SK-MEL-5 (cell line): ENCODE data around the gene RASL12. TPM values are rescaled to one million over a fixed set of nuclear protein-coding genes. Genes with fewer than 3 reads are reported as not detected.
"Not testable (repeated sequence)": the region's sequence is repeated elsewhere in the genome, so short reads cannot be mapped to it uniquely, and the experiment has no call there.

Experiments used
- DNase-seq: peaks from one replicate; pipeline ENCODE4 v3.0.0-alpha.2; 2016; ENCODE audit warnings: low read depth, low spot score
- in situ Hi-C: cut with HindIII; loops from 2 replicates; pipeline ENCODE4 v1.10.0; 2016; ENCODE audit warnings: low sequenced_read_pairs, high pct_unique_total_duplicates, low pct_unique_long_range_greater_than_20kb
- small RNA-seq, 2 experiments: library from RNA; depleted of rRNA; stranded (forward); fragments of <200 nt; gene quantifications; one replicate each; pipeline ENCODE3, GENCODE V24; 2014
- total RNA-seq: library from RNA; depleted of rRNA; stranded (reverse); fragments of >200 nt; shearing (Covaris generic); gene quantifications from 2 replicates; pipeline ENCODE4 v1.2.3, GENCODE V29; 2014; rRNA removed

The RASL12 gene
- total RNA-seq, 1 experiment from 2014 or later = not detected

GRCh38 chr15:65020419-65020818 lies 47.4 kb downstream of the RASL12 start:
- in situ Hi-C loops = no loop called here
- DNase-seq = peak; percentile 22

GRCh38 chr15:65011198-65011597 lies 56.6 kb downstream of the RASL12 start:
- in situ Hi-C loops, DNase-seq: not testable (repeated sequence)

- in situ Hi-C loops = no loop called here
- DNase-seq = peak; percentile 53
Measured at GRCh38 chr15:65008983-65009382, 58.8 kb downstream of the RASL12 start.

- no peak for DNase-seq
- in situ Hi-C loops = no loop called here
Measured at GRCh38 chr15:65006876-65007275, 60.9 kb downstream of the RASL12 start.

GRCh38 chr15:65004993-65005392 lies 62.8 kb downstream of the RASL12 start:
- in situ Hi-C loops = no loop called here
- no peak for DNase-seq

Small RNA genes lying within 50 kb of the gene (small RNA-seq; reads per million reads assigned to genes)
- gene AC013553.1 = 0 reads per million in 2 experiments

Other genes starting within 250 kb of the RASL12 start
- gene PIF1, start 242.3 kb downstream of the RASL12 start, total RNA-seq = 7.0 and 9.3 TPM in 2 replicates
- gene PLEKHO2, start 226.1 kb downstream of the RASL12 start, total RNA-seq = 35.4 and 37.1 TPM in 2 replicates
- gene ANKDD1A, start 156.1 kb downstream of the RASL12 start, total RNA-seq = 1.5 and 1.7 TPM in 2 replicates
- gene SPG21, start 78.1 kb downstream of the RASL12 start, total RNA-seq = 61.6 and 64.9 TPM in 2 replicates
- 33.6 and 43.9 TPM in 2 replicates for gene MTFMT, start 38.4 kb downstream of the RASL12 start, total RNA-seq
- gene SLC51B, start 22.6 kb downstream of the RASL12 start, total RNA-seq = 0.24 TPM in 1 of 2 replicates, not detected in the other
- not detected in 2 replicates for gene KBTBD13, start 8.8 kb upstream of the RASL12 start, total RNA-seq
- gene UBAP1L, start 47.2 kb upstream of the RASL12 start, total RNA-seq = 31.1 and 31.5 TPM in 2 replicates
- 25.5 and 27.5 TPM in 2 replicates for gene PDCD7, start 65.8 kb upstream of the RASL12 start, total RNA-seq
- gene CLPX, start 117.4 kb upstream of the RASL12 start, total RNA-seq = 44.6 and 46.2 TPM in 2 replicates
- 0.13 TPM in 1 of 2 replicates, not detected in the other for gene CILP, start 143.5 kb upstream of the RASL12 start, total RNA-seq
- 7.4 and 10.1 TPM in 2 replicates for gene PARP16, start 218.9 kb upstream of the RASL12 start, total RNA-seq
- gene RNU5A-1, start 228.1 kb upstream of the RASL12 start, total RNA-seq = not detected in 2 replicates
- not detected in 2 replicates for gene RNU5B-1, start 236.7 kb upstream of the RASL12 start, total RNA-seq